H9 (cell line): ENCODE data around the gene ABI3. TPM values are rescaled to one million over a fixed set of nuclear protein-coding genes. Genes with fewer than 3 reads are reported as not detected.

ENCODE experiments used
- DNase-seq: peaks from one replicate; pipeline ENCODE4 v3.0.0-alpha.2; 2017
- H2AFZ ChIP-seq: one replicate; pipeline ENCODE4 v1.6.1; 2013; ENCODE audit warnings: mild to moderate bottlenecking, low read length, control low read depth, moderate library complexity
- H2AK5ac ChIP-seq: 2 replicates; pipeline ENCODE4 v1.6.1; 2013; ENCODE audit warnings: low read length, control low read depth, mixed read lengths; ENCODE audit not compliant: insufficient read length
- H2BK120ac ChIP-seq: one replicate; pipeline ENCODE4 v1.6.1; 2013; ENCODE audit warnings: low read depth, mild to moderate bottlenecking, low read length, control low read depth, inconsistent platforms; ENCODE audit not compliant: poor library complexity, severe bottlenecking
- H2BK12ac ChIP-seq: 2 replicates; pipeline ENCODE4 v1.6.1; 2013; ENCODE audit warnings: low read length, control low read depth, mixed read lengths, low read depth; ENCODE audit not compliant: insufficient read length
- H2BK15ac ChIP-seq: 2 replicates; pipeline ENCODE4 v1.6.1; 2013; ENCODE audit warnings: low read depth, low read length, control low read depth
- H2BK20ac ChIP-seq: one replicate; pipeline ENCODE4 v1.6.1; 2013; ENCODE audit warnings: low read depth, mild to moderate bottlenecking, low read length, control low read depth, inconsistent platforms; ENCODE audit not compliant: poor library complexity, severe bottlenecking
- H2BK5ac ChIP-seq: 2 replicates; pipeline ENCODE4 v1.6.1; 2013; ENCODE audit warnings: low read length, control low read depth, mixed read lengths; ENCODE audit not compliant: insufficient read length
- H3K14ac ChIP-seq: 2 replicates; pipeline ENCODE4 v1.6.1; 2013; ENCODE audit warnings: low read length, control low read depth; ENCODE audit not compliant: insufficient read depth
- H3K18ac ChIP-seq: 2 replicates; pipeline ENCODE4 v1.6.1; 2013; ENCODE audit warnings: low read depth, mild to moderate bottlenecking, mixed read lengths, low read length, control low read depth; ENCODE audit not compliant: insufficient read length
- H3K23ac ChIP-seq: 2 replicates; pipeline ENCODE4 v1.6.1; 2013; ENCODE audit warnings: low read length, control low read depth, mixed read lengths, low read depth; ENCODE audit not compliant: insufficient read length
- H3K23me2 ChIP-seq: 2 replicates; pipeline ENCODE4 v1.6.1; 2013; ENCODE audit warnings: low read depth, mild to moderate bottlenecking, mixed read lengths, low read length, control low read depth; ENCODE audit not compliant: insufficient read length, poor library complexity, severe bottlenecking
- H3K27ac ChIP-seq: 2 replicates; pipeline ENCODE4 v1.5.1; 2013; ENCODE audit warnings: low read length, control low read depth, mixed read lengths, low read depth; ENCODE audit not compliant: insufficient read length
- H3K27me3 ChIP-seq: 2 replicates; pipeline ENCODE4 v1.6.1; 2013; ENCODE audit warnings: low read length, control low read depth, inconsistent platforms; ENCODE audit not compliant: insufficient read depth
- H3K4ac ChIP-seq: 2 replicates; pipeline ENCODE4 v1.6.1; 2013; ENCODE audit warnings: low read depth, mild to moderate bottlenecking, control low read depth, inconsistent platforms, low read length, moderate library complexity
- H3K4me1 ChIP-seq: 2 replicates; pipeline ENCODE4 v1.6.1; 2013; ENCODE audit warnings: low read length, control low read depth, inconsistent platforms; ENCODE audit not compliant: insufficient read depth
- H3K4me2 ChIP-seq: 2 replicates; pipeline ENCODE4 v1.6.1; 2013; ENCODE audit warnings: low read length, control low read depth, mixed read lengths; ENCODE audit not compliant: insufficient read length, insufficient read depth
- H3K56ac ChIP-seq: 2 replicates; pipeline ENCODE4 v1.6.1; 2013; ENCODE audit warnings: low read depth, mild to moderate bottlenecking, mixed read lengths, low read length, control low read depth; ENCODE audit not compliant: insufficient read length
- H3K79me1 ChIP-seq: 2 replicates; pipeline ENCODE4 v1.6.1; 2013; ENCODE audit warnings: low read depth, mild to moderate bottlenecking, moderate library complexity, low read length, control low read depth, inconsistent platforms; ENCODE audit not compliant: insufficient read depth, poor library complexity, severe bottlenecking
- H3K79me2 ChIP-seq: 2 replicates; pipeline ENCODE4 v1.6.1; 2013; ENCODE audit warnings: low read length, control low read depth, inconsistent platforms; ENCODE audit not compliant: insufficient read depth
- H3K9ac ChIP-seq: 2 replicates; pipeline ENCODE4 v1.6.1; 2013; ENCODE audit warnings: low read length, control low read depth, mixed read lengths; ENCODE audit not compliant: insufficient read length; ENCODE audit errors: extremely low read depth
- H3K9me3 ChIP-seq: one replicate; pipeline ENCODE4 v1.6.1; 2013; ENCODE audit warnings: low read depth, low read length, inconsistent platforms; ENCODE audit not compliant: control insufficient read depth
- H3T11ph ChIP-seq: one replicate; pipeline ENCODE4 v1.6.1; 2013; ENCODE audit warnings: mild to moderate bottlenecking, low read length, control low read depth, inconsistent platforms
- H4K20me1 ChIP-seq: one replicate; pipeline ENCODE4 v1.6.1; 2013; ENCODE audit not compliant: control insufficient read depth, insufficient read length, insufficient read depth
- H4K5ac ChIP-seq: 2 replicates; pipeline ENCODE4 v1.6.1; 2013; ENCODE audit warnings: low read depth, mild to moderate bottlenecking, mixed read lengths, low read length, control low read depth; ENCODE audit not compliant: insufficient read length
- H4K8ac ChIP-seq: replicated peaks from 2 replicates; pipeline ENCODE4 v1.6.1; 2013; ENCODE audit warnings: low read length, control low read depth, mixed read lengths, low read depth; ENCODE audit not compliant: insufficient read length
- H4K91ac ChIP-seq: 2 replicates; pipeline ENCODE4 v1.6.1; 2013; ENCODE audit warnings: low read depth, mild to moderate bottlenecking, moderate library complexity, mixed read lengths, low read length, control low read depth; ENCODE audit not compliant: insufficient read length
- H3K27ac Mint-ChIP-seq, 3 experiments: 2 replicates in 2 of 3; 3 replicates in 1 of 3; pipeline ENCODE4 v1.8.0; 2020 to 2021; ENCODE audit warnings: mixed read lengths in 3 of 3, mild to moderate bottlenecking in 1 of 3, moderate library complexity in 1 of 3
- H3K27me3 Mint-ChIP-seq: 2 replicates; pipeline ENCODE4 v1.8.0; 2021; ENCODE audit warnings: low read depth, mild to moderate bottlenecking, moderate library complexity, mixed read lengths
- H3K36me3 Mint-ChIP-seq, 3 experiments: 2 replicates in 2 of 3; 3 replicates in 1 of 3; pipeline ENCODE4 v1.8.0; 2020 to 2021; ENCODE audit warnings: low read depth in 3 of 3, mixed read lengths in 3 of 3; ENCODE audit not compliant: insufficient read depth in 1 of 3
- H3K4me1 Mint-ChIP-seq, 2 experiments: 2 replicates each; pipeline ENCODE4 v1.8.0; 2020; ENCODE audit warnings: mixed read lengths in 2 of 2
- H3K4me3 Mint-ChIP-seq, 2 experiments: 2 replicates in 1 of 2; 3 replicates in 1 of 2; pipeline ENCODE4 v1.8.0; 2020 to 2021; ENCODE audit warnings: mild to moderate bottlenecking in 2 of 2, mixed read lengths in 2 of 2, moderate library complexity in 1 of 2
- H3K9me3 Mint-ChIP-seq, 2 experiments: 2 replicates in 1 of 2; 3 replicates in 1 of 2; pipeline ENCODE4 v1.8.0; 2020; ENCODE audit warnings: mild to moderate bottlenecking in 2 of 2, mixed read lengths in 2 of 2, moderate library complexity in 1 of 2
- CTCF ChIP-seq: fragments of 200-600 bp; sonication (generic); conservative IDR thresholded peaks from 3 replicates; pipeline ENCODE4 v1.8.0; 2021; ENCODE audit warnings: antibody characterized with exemption, mild to moderate bottlenecking
- WGBS: extraction: QIAGEN DNeasy Blood & Tissue Kit; methylation state at CpG from one replicate; pipeline ENCODE4 v1.1.7; 2013; ENCODE audit warnings: missing lambda C conversion rate, low lambda C conversion rate, mixed read lengths; ENCODE audit not compliant: insufficient read length; ENCODE audit errors: extremely low coverage; 5-methylcytosine and 5-hydroxymethylcytosine counted together
- total RNA-seq: library from RNA; stranded (reverse); gene quantifications from 2 replicates; pipeline ENCODE4 v1.2.1, GENCODE V29; 2021

Gene ABI3
- total RNA-seq, 1 experiment from 2014 or later: 2.1 TPM

DNA sequence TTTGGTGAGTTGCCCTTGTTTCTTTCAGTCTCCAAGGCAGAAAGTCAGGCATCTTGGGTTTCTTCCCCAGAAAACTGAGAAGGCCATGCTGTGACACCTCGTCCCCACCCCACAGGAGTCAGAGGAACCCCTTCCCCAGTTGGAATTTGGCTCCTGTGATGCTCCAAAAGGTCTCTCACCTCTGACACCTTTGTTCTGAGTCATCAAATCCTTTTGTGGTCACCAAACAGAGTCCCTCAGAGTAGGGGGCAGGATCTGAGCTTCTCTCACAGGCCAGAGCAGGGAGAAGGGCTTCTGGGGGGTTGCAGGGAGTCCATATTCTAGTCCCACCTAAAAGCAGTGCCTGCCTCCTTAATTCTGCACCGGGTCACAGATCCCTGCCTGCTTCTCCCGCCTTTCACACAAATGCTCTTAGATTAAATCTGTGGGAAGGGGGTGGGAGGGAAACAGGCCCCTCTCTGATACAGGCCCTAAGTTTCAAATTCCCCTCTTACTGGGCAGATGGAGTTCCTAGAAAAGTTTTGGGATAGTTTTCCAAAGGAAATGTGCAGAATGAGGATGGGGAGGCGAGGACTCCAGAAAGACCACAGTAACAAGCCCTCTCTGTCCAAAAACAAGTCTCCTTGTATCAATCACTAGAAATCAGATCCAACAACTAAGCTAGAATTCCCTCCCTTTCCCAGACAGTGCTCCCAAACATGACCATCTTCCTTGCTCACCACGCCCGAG lies 18.7 kb downstream of the ABI3 start:
- Histone ChIP-seq H3K9me3 (no peaks in the 10 kb centered on the region), H4K5ac (no peak overlapping the region), H3K79me2 (no peaks in the 10 kb centered on the region), H4K20me1 (no peaks in the 10 kb centered on the region), H3K27ac (no peak overlapping the region), H3K56ac (no peak overlapping the region), H2BK20ac (no peak overlapping the region), H4K91ac (no peak overlapping the region), H2AFZ (no peak overlapping the region), H3K27me3 (peaks cover 22% of the 10 kb centered on the region; the same call in 1 of the 2 replicates), H3K23me2 (peaks cover 12% of the 10 kb centered on the region), H3T11ph (no peak overlapping the region), H3K18ac (no peak overlapping the region), H2AK5ac (no peak overlapping the region), H2BK120ac (no peak overlapping the region), H3K4ac (no peak overlapping the region), H3K4me2 (no peak overlapping the region), H2BK12ac (no peak overlapping the region), H3K14ac (no peak overlapping the region), H3K4me1 (no peaks in the 10 kb centered on the region), H2BK5ac (no peak overlapping the region), H2BK15ac (no peak overlapping the region), H3K23ac (no peak overlapping the region), H4K8ac (no peak overlapping the region), H3K9ac (no peak overlapping the region), H3K79me1 (no peaks in the 10 kb centered on the region)
- WGBS: no CpG with 5 or more reads among the region's 6 CpGs
- H3K27me3 Mint-ChIP-seq: peaks cover 88% of the 10 kb centered on the region
- H3K9me3 Mint-ChIP-seq: no peaks in the 10 kb centered on the region
- H3K27ac Mint-ChIP-seq: peak overlapping the region in 1 of 3 experiments; percentile 10; a peak in 1 of 7 replicates
- H3K36me3 Mint-ChIP-seq: no peaks in the 10 kb centered on the region; a peak in 1 of 7 replicates
- DNase-seq: no peak
- peak overlapping the region; percentile 62 to 85; a peak in 4 of 5 replicates for H3K4me3 Mint-ChIP-seq
- TF ChIP-seq CTCF: no peak
- peaks cover 20 to 25% of the 10 kb centered on the region in 2 experiments for H3K4me1 Mint-ChIP-seq
